MM.1S (cell line): Measurements from ENCODE around the gene WDR5B.
"Not testable (repeated sequence)": the region's sequence is repeated elsewhere in the genome, so short reads cannot be mapped to it uniquely, and the experiment has no call there.

ENCODE experiments used
- DNase-seq: peaks from one replicate; pipeline ENCODE4 v3.0.0-alpha.2; 2015
- H2AFZ ChIP-seq: fragments of 300-600 bp; sonication (generic); 2 replicates; pipeline ENCODE4 v1.6.0; 2016; ENCODE audit warnings: antibody characterized with exemption, low read length
- H3F3A ChIP-seq: fragments of 300-600 bp; sonication (generic); 2 replicates; pipeline ENCODE4 v1.6.1; 2016; ENCODE audit warnings: mild to moderate bottlenecking, antibody characterized with exemption, low read length, moderate library complexity, mixed read lengths; ENCODE audit not compliant: insufficient read depth
- H3K27ac ChIP-seq: fragments of 300-600 bp; sonication (generic); 2 replicates; pipeline ENCODE4 v1.5.1; 2016; ENCODE audit warnings: mild to moderate bottlenecking, low read length
- H3K27me3 ChIP-seq: fragments of 300-600 bp; sonication (generic); replicated peaks from 2 replicates; pipeline ENCODE4 v1.6.0; 2016; ENCODE audit warnings: low read length; ENCODE audit not compliant: insufficient read depth
- H3K36me3 ChIP-seq: fragments of 300-600 bp; sonication (generic); replicated peaks from 2 replicates; pipeline ENCODE4 v1.6.1; 2016; ENCODE audit warnings: mild to moderate bottlenecking, low read length, mixed read lengths; ENCODE audit not compliant: insufficient read depth
- H3K4me1 ChIP-seq: fragments of 300-600 bp; sonication (generic); 2 replicates; pipeline ENCODE4 v1.6.1; 2016; ENCODE audit warnings: low read length, mixed read lengths
- H3K4me2 ChIP-seq: fragments of 300-600 bp; sonication (generic); 2 replicates; pipeline ENCODE4 v1.6.0; 2016; ENCODE audit warnings: low read depth, low read length
- H3K4me3 ChIP-seq: fragments of 300-600 bp; sonication (generic); 2 replicates; pipeline ENCODE4 v1.5.1; 2016; ENCODE audit warnings: low read length, mixed read lengths
- H3K79me2 ChIP-seq: fragments of 300-600 bp; sonication (generic); 2 replicates; pipeline ENCODE4 v1.6.1; 2016; ENCODE audit warnings: mixed run types, low read length, mixed read lengths
- H3K9ac ChIP-seq: fragments of 300-600 bp; sonication (generic); 2 replicates; pipeline ENCODE4 v1.6.1; 2016; ENCODE audit warnings: low read length, mixed read lengths
- H3K9me2 ChIP-seq: fragments of 300-600 bp; sonication (generic); replicated peaks from 2 replicates; pipeline ENCODE4 v1.6.1; 2016; ENCODE audit warnings: mild to moderate bottlenecking, low read length, mixed read lengths; ENCODE audit not compliant: insufficient read depth
- H3K9me3 ChIP-seq: fragments of 300-600 bp; sonication (generic); replicated peaks from 2 replicates; pipeline ENCODE4 v1.6.1; 2016; ENCODE audit warnings: mild to moderate bottlenecking, low read length, mixed read lengths; ENCODE audit not compliant: insufficient read depth
- H4K20me1 ChIP-seq: fragments of 300-600 bp; sonication (generic); 2 replicates; pipeline ENCODE4 v1.6.1; 2016; ENCODE audit warnings: mild to moderate bottlenecking, low read length, moderate library complexity, mixed read lengths; ENCODE audit not compliant: insufficient read depth
- EZH2 ChIP-seq: fragments of 300-600 bp; sonication (generic); optimal IDR thresholded peaks from 2 replicates; pipeline ENCODE3; 2017; ENCODE audit warnings: low read depth, mild to moderate bottlenecking, antibody characterized with exemption, low read length, mixed read lengths
- EZH2phosphoT487 ChIP-seq: fragments of 300-600 bp; sonication (generic); IDR thresholded peaks from 2 replicates; pipeline ENCODE4 v1.6.1; 2018; ENCODE audit warnings: antibody characterized with exemption, low read length
- TF ChIP-seq, protein P1 (sequence below): fragments of 300-600 bp; sonication (generic); IDR thresholded peaks from 2 replicates; pipeline ENCODE4 v1.5.1; 2016; ENCODE audit warnings: antibody characterized with exemption, low read length, mixed read lengths

The WDR5B gene

GRCh38 chr3:122456074-122456473, 40.2 kb upstream of the WDR5B start:
- no peaks in the 10 kb centered on the region for H3K27me3 ChIP-seq
- no peaks in the 10 kb centered on the region; the same call in 1 of the 2 replicates for H3K36me3 ChIP-seq
- no peak overlapping the region for H3K4me2 ChIP-seq
- no peaks in the 10 kb centered on the region for H4K20me1 ChIP-seq
- no peaks in the 10 kb centered on the region for H3F3A ChIP-seq
- no peaks in the 10 kb centered on the region for H3K9me3 ChIP-seq
- no peaks in the 10 kb centered on the region for H3K4me1 ChIP-seq
- TF ChIP-seq EZH2phosphoT487: no peak
- no peak for TF ChIP-seq EZH2
- TF ChIP-seq, protein P1, sequence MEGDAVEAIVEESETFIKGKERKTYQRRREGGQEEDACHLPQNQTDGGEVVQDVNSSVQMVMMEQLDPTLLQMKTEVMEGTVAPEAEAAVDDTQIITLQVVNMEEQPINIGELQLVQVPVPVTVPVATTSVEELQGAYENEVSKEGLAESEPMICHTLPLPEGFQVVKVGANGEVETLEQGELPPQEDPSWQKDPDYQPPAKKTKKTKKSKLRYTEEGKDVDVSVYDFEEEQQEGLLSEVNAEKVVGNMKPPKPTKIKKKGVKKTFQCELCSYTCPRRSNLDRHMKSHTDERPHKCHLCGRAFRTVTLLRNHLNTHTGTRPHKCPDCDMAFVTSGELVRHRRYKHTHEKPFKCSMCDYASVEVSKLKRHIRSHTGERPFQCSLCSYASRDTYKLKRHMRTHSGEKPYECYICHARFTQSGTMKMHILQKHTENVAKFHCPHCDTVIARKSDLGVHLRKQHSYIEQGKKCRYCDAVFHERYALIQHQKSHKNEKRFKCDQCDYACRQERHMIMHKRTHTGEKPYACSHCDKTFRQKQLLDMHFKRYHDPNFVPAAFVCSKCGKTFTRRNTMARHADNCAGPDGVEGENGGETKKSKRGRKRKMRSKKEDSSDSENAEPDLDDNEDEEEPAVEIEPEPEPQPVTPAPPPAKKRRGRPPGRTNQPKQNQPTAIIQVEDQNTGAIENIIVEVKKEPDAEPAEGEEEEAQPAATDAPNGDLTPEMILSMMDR: no peak
- H3K9ac ChIP-seq: no peak overlapping the region
- H3K27ac ChIP-seq: no peak overlapping the region
- H3K79me2 ChIP-seq: no peaks in the 10 kb centered on the region
- H3K9me2 ChIP-seq: no peaks in the 10 kb centered on the region
- H2AFZ ChIP-seq: no peak overlapping the region
- no peak overlapping the region for H3K4me3 ChIP-seq
- DNase-seq: no peak

DNA sequence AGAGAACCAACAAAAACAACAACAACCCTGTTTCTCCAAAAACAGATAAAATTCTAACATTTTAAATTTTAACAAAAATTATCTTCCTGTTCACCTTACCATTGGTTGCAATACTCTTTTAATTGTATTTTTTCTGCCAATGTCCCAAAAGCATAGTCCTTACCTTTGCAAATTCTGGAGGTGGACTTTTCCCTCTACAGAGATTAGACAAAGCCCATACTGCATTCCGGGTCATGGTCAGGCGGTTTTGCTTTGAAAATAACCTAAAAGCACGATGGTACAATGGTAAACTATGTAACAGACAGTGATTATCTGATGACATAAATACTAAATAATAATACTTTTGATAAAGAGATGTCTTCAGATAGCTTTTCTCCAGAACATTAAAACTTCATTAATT, 35.5 kb upstream of the WDR5B start:
- Histone ChIP-seq H3K9me2 (no peaks in the 10 kb centered on the region), H3K9ac (no peak overlapping the region), H3K79me2 (no peaks in the 10 kb centered on the region), H3K36me3 (no peaks in the 10 kb centered on the region; the same call in 1 of the 2 replicates), H3K27ac (no peak overlapping the region), H4K20me1 (no peaks in the 10 kb centered on the region), H2AFZ (no peak overlapping the region), H3K4me1 (no peaks in the 10 kb centered on the region), H3K9me3 (no peaks in the 10 kb centered on the region), H3K4me3 (no peak overlapping the region), H3K27me3 (no peaks in the 10 kb centered on the region), H3K4me2 (no peak overlapping the region), H3F3A (no peaks in the 10 kb centered on the region)
- TF ChIP-seq EZH2: no peak
- no peak for TF ChIP-seq EZH2phosphoT487
- TF ChIP-seq, protein P1: no peak
- no peak for DNase-seq

GRCh38 chr3:122448218-122448617, 32.4 kb upstream of the WDR5B start:
- H3K4me2 ChIP-seq, H3K9me3 ChIP-seq, H4K20me1 ChIP-seq, H3F3A ChIP-seq, H2AFZ ChIP-seq, H3K36me3 ChIP-seq, H3K27ac ChIP-seq, DNase-seq, H3K27me3 ChIP-seq, H3K4me1 ChIP-seq, H3K4me3 ChIP-seq, H3K9ac ChIP-seq, H3K9me2 ChIP-seq, H3K79me2 ChIP-seq: not testable (repeated sequence)

- H3K4me2 ChIP-seq, H3K36me3 ChIP-seq, H3K27ac ChIP-seq: not testable (repeated sequence)
These were observed 28.6 kb upstream of the WDR5B start for GRCh38 chr3:122444491-122444887.

GRCh38 chr3:122443762-122444490, 28.1 kb upstream of the WDR5B start:
- H3K9ac ChIP-seq, H3K9me2 ChIP-seq, H3K4me1 ChIP-seq, H3K9me3 ChIP-seq, H3K79me2 ChIP-seq, H3K36me3 ChIP-seq, DNase-seq, H2AFZ ChIP-seq, H4K20me1 ChIP-seq, H3K27me3 ChIP-seq, H3F3A ChIP-seq, H3K4me2 ChIP-seq, H3K27ac ChIP-seq, H3K4me3 ChIP-seq: not testable (repeated sequence)

More at GRCh38 chr3:122444491-122444887, 28.6 kb upstream of the WDR5B start:
- not testable (repeated sequence) for H2AFZ ChIP-seq, H3K9me2 ChIP-seq, H3K9ac ChIP-seq, H3K79me2 ChIP-seq, H3K9me3 ChIP-seq, H3K4me1 ChIP-seq, H3K27me3 ChIP-seq, H3K4me3 ChIP-seq, H3F3A ChIP-seq, DNase-seq, H4K20me1 ChIP-seq
